ENCODE measurements around the gene GRHL1. TPM values are rescaled to one million over a fixed set of nuclear protein-coding genes. Genes with fewer than 3 reads are reported as not detected.

GRHL1 gene
- total and polyA plus RNA-seq, 2 of the 8 experiments (the other 6 are each of a cell fraction or from before 2014, with no cell fraction given), result 1.3 to 3.6 TPM

GRCh38 chr2:9918275-9918674 lies 33.2 kb upstream of the GRHL1 start:
- H3K56ac ChIP-seq (replicated peaks; ENCODE audit: insufficient read length, low read depth, low read length), result no peak overlapping the region
- H3K36me3 ChIP-seq (ENCODE audit: control insufficient read depth in 2 of 4, insufficient read depth in 4 of 4, low read length in 3 of 4), result peaks cover 0 to 11% (median 2%) of the 10 kb centered on the region in 4 experiments; a peak in 5 of 8 replicates
- ChIA-PET CTCF (ENCODE audit: partially characterized antibody) (interaction anchor here (0.8 kb wide), 1 partner anchor 14 kb away, joined by 3 read pairs; no protein-coding TSS in a partner anchor), POLR2A (ENCODE audit: partially characterized antibody) (interaction anchor here (0.6 kb wide), 1 partner anchor 45 kb away, joined by 3 read pairs; no protein-coding TSS in a partner anchor)
- H3K4me3 ChIP-seq (ENCODE audit: extremely low read depth in 1 of 4, insufficient read depth in 2 of 4, low read depth in 3 of 4, low read length in 4 of 4), result no peak overlapping the region
- no peak overlapping the region for H3K14ac ChIP-seq (ENCODE audit: insufficient read length)
- H2BK5ac ChIP-seq (ENCODE audit: low read depth, low read length), result no peak overlapping the region
- H3K18ac ChIP-seq (ENCODE audit: extremely low read depth, low read length), result no peak overlapping the region
- no peak overlapping the region for H3K9ac ChIP-seq (replicated peaks in 1 of 4; ENCODE audit: extremely low read depth in 1 of 4, low read depth in 3 of 4, low read length in 3 of 4)
- H3K79me2 ChIP-seq (ENCODE audit: control insufficient read depth in 1 of 2, insufficient read depth in 2 of 2, low read length in 2 of 2), result no peaks in the 10 kb centered on the region
- H3K27ac ChIP-seq (ENCODE audit: low read depth, low read length), result no peak overlapping the region
- no peaks in the 10 kb centered on the region for H3K79me1 ChIP-seq (ENCODE audit: low read depth, low read length)
- no peak overlapping the region for H3K4me2 ChIP-seq (ENCODE audit: insufficient read depth in 1 of 2, low read depth in 2 of 2, low read length in 2 of 2)
- DNase-seq (ENCODE audit: low read depth in 1 of 2, low spot score in 2 of 2) (no peak), FAIRE-seq (no peak)
- H3K4ac ChIP-seq (replicated peaks; ENCODE audit: insufficient read length, low read depth, low read length), result no peak overlapping the region
- peaks cover 0 to 1% (median 0%) of the 10 kb centered on the region in 4 experiments; a peak in 1 of 7 replicates for H3K27me3 ChIP-seq (replicated peaks in 1 of 4; ENCODE audit: control insufficient read depth in 3 of 4, extremely low read depth in 1 of 4, insufficient read depth in 3 of 4, low read length in 3 of 4)
- H4K91ac ChIP-seq (replicated peaks; ENCODE audit: insufficient read length, low read length), result no peak overlapping the region
- no peaks in the 10 kb centered on the region for H4K20me1 ChIP-seq (replicated peaks in 1 of 2; ENCODE audit: control insufficient read depth in 1 of 2, insufficient read depth in 2 of 2, low read length in 2 of 2)
- H2BK120ac ChIP-seq (replicated peaks; ENCODE audit: low read depth, low read length), result no peak overlapping the region
- H3K9me3 ChIP-seq (ENCODE audit: insufficient read depth in 2 of 2, low read depth in 1 of 2, low read length in 1 of 2), result no peaks in the 10 kb centered on the region
- no peak overlapping the region for H4K5ac ChIP-seq (ENCODE audit: insufficient read length, low read depth, low read length)
- H2AFZ ChIP-seq (ENCODE audit: low read length), result no peak overlapping the region
- no peak overlapping the region for H2BK12ac ChIP-seq (ENCODE audit: low read depth, low read length)
- no peak overlapping the region for H2AK5ac ChIP-seq (ENCODE audit: low read depth, low read length)
- no peak overlapping the region for H2BK20ac ChIP-seq (ENCODE audit: low read length)
- TF ChIP-seq TEAD4 (IDR thresholded peaks at IDR 0.05; ENCODE audit: low read depth, low read length) (no peak), CTBP2 (IDR thresholded peaks at IDR 0.05; ENCODE audit: borderline replicate concordance, insufficient read depth, insufficient read length, low read length) (no peak), SP4 (IDR thresholded peaks at IDR 0.05; ENCODE audit: low read length) (no peak), EP300 (IDR thresholded peaks at IDR 0.05; ENCODE audit: borderline replicate concordance in 1 of 2, low read depth in 2 of 2, low read length in 2 of 2) (no peak), POU5F1 (IDR thresholded peaks at IDR 0.05; ENCODE audit: low read depth, low read length) (no peak), TBP (IDR thresholded peaks at IDR 0.05; ENCODE audit: low read depth, low read length) (no peak), BRCA1 (IDR thresholded peaks at IDR 0.05; ENCODE audit: low read depth, low read length) (no peak), CHD2 (IDR thresholded peaks at IDR 0.05; ENCODE audit: low read length) (no peak), KDM1A (IDR thresholded peaks at IDR 0.05; ENCODE audit: borderline replicate concordance, low read length) (no peak), GABPA (IDR thresholded peaks at IDR 0.05; ENCODE audit: borderline replicate concordance, insufficient read depth, low read length) (no peak), HDAC6 (IDR thresholded peaks at IDR 0.05; ENCODE audit: low read depth, low read length) (no peak), CBX5 (IDR thresholded peaks at IDR 0.05; ENCODE audit: low read depth, low read length) (no peak), MAFK (IDR thresholded peaks at IDR 0.05; ENCODE audit: low read depth, low read length) (no peak), CBX8 (IDR thresholded peaks at IDR 0.05; ENCODE audit: borderline replicate concordance, low read depth, low read length) (no peak)
- no peak overlapping the region for H4K8ac ChIP-seq (ENCODE audit: extremely low read depth, insufficient read depth, low read length)
- no peak overlapping the region for H3K23ac ChIP-seq (ENCODE audit: insufficient read length)
- no peak overlapping the region for H2BK15ac ChIP-seq (ENCODE audit: low read length)
- H3K4me1 ChIP-seq (replicated peaks in 1 of 4; ENCODE audit: control insufficient read depth in 3 of 4, insufficient read depth in 4 of 4, low read length in 3 of 4), result no peaks in the 10 kb centered on the region
- 92% methylated on average over 2 of the region's 2 CpGs; no CpG with 5 or more reads in 1 of the 2 experiments for whole genome bisulfite sequencing, 2 experiments (ENCODE audit: extremely low coverage in 1 of 2, insufficient coverage in 1 of 2, insufficient read length in 1 of 2, insufficient replicate concordance in 2 of 2, low coverage in 1 of 2, low lambda C conversion rate in 2 of 2, missing lambda C conversion rate in 1 of 2)
- H3K23me2 ChIP-seq (ENCODE audit: low read depth, low read length), result no peaks in the 10 kb centered on the region

Measured in H1 (cell line).